Omental fat pad (tissue), 4 donors: ENCODE measurements around the gene BCL2. TPM values are rescaled to one million over a fixed set of nuclear protein-coding genes. Genes with fewer than 3 reads are reported as not detected.

ENCODE experiments used
- ATAC-seq: fragments of 150-250 bp; one replicate; pipeline ENCODE4 v1.9.1; 2016; ENCODE audit warnings: mild to moderate bottlenecking, moderate library complexity; ENCODE audit not compliant: low FRiP score
- DNase-seq: peaks from one replicate; pipeline ENCODE4 v3.0.0-alpha.2; 2019; ENCODE audit warnings: low spot score
- CTCF ChIP-seq, 3 donors: fragments of 450-650 bp; IDR thresholded peaks; one replicate each; pipeline ENCODE4 v1.5.1; 2016 to 2017; ENCODE audit warnings: antibody characterized with exemption in 3 of 3, mild to moderate bottlenecking in 3 of 3, moderate library complexity in 2 of 3
- total RNA-seq, 4 donors: library from RNA; depleted of rRNA; stranded (reverse); fragments of >200 nt; gene quantifications; one replicate each; pipeline ENCODE4 v1.1.0, GENCODE V29; 2016

The BCL2 gene
- total RNA-seq, 4 donors from 2014 or later, result 18.4 to 84.5 (median 30.2) TPM

GRCh38 chr18:63356272-63356896 lies 36.8 kb upstream of the BCL2 start:
- DNase-seq (no peak), ATAC-seq (no peak)
- no peak for TF ChIP-seq CTCF (IDR thresholded peaks at IDR 0.05)

GRCh38 chr18:63350230-63350629 lies 30.7 kb upstream of the BCL2 start:
- TF ChIP-seq CTCF (IDR thresholded peaks at IDR 0.05), result no peak
- DNase-seq (no peak), ATAC-seq (no peak)

- DNase-seq (no peak), ATAC-seq (no peak)
- TF ChIP-seq CTCF (IDR thresholded peaks at IDR 0.05), result no peak
These were observed 29.1 kb upstream of the BCL2 start for GRCh38 chr18:63348508-63349136.

- no peak for DNase-seq
- no peak for TF ChIP-seq CTCF (IDR thresholded peaks at IDR 0.05)
- no peak for ATAC-seq
These were observed 27.1 kb upstream of the BCL2 start for GRCh38 chr18:63346480-63347183.

- DNase-seq (no peak), ATAC-seq (no peak)
- TF ChIP-seq CTCF (IDR thresholded peaks at IDR 0.05), result no peak
These were observed 26.5 kb upstream of the BCL2 start for GRCh38 chr18:63346031-63346430.

GRCh38 chr18:63344918-63345317 lies 25.3 kb upstream of the BCL2 start:
- no peak for DNase-seq
- ATAC-seq, result no peak
- TF ChIP-seq CTCF (IDR thresholded peaks at IDR 0.05), result no peak
